K562 (cell line): ENCODE measurements around the gene CCDC159. TPM values are rescaled to one million over a fixed set of nuclear protein-coding genes. Genes with fewer than 3 reads are reported as not detected.
"Not testable (repeated sequence)": the region's sequence is repeated elsewhere in the genome, so short reads cannot be mapped to it uniquely, and the experiment has no call there.

Experiments
- ATAC-seq: fragments of 200-7000 bp; cut with Tn5 transposase; 3 replicates; pipeline ENCODE4 v1.9.1; 2020; ENCODE audit warnings: moderate library complexity
- BruUV-seq: library from RNA; stranded (reverse); fragments of 400-500 nt; replicated peaks from 2 replicates; lab custom pipeline; 2021; lab: Mats Ljungman, UMichigan
- CTCF ChIA-PET: fragments of 300-600 bp; formaldehyde crosslinking; extraction: SDS; loops from one replicate; lab custom pipeline; 2021; ENCODE audit warnings: low intra/inter-chr PET ratio; lab: Yijun Ruan, JAX
- POLR2A ChIA-PET: fragments of 300-600, 350-650 bp; sonication (Branson Sonifier 250); formaldehyde crosslinking; extraction: SDS; loops from one replicate; lab custom pipeline; 2021; ENCODE audit warnings: antibody characterized with exemption, inconsistent platforms; lab: Yijun Ruan, JAX
- DNase-seq, 4 experiments: peaks; one replicate each; pipeline versions ENCODE4 v3.0.0 to v3.0.0-alpha.2; 2011 to 2018; ENCODE audit warnings: low spot score in 3 of 4, mixed read lengths in 3 of 4; ENCODE audit errors: extremely low read depth in 1 of 4
- FAIRE-seq: peaks from 2 replicates; lab custom pipeline; 2011; peaks lifted over from hg19 to GRCh38; lab: Jason Lieb, UNC
- H2AFZ ChIP-seq: 2 replicates; pipeline ENCODE4 v1.6.0; 2011; ENCODE audit warnings: low read depth, low read length, control low read depth, inconsistent platforms
- H3K27ac ChIP-seq: fragments of 200-600 bp; 3 replicates; pipeline ENCODE4 v1.8.0; 2011; ENCODE audit warnings: low read depth, mild to moderate bottlenecking, control low read depth, inconsistent platforms, low read length, moderate library complexity, mixed read lengths; ENCODE audit errors: extremely low read depth
- H3K27me3 ChIP-seq, 2 experiments: fragments of 300-600 bp in 1 of 2; 2 replicates in 1 of 2; 3 replicates in 1 of 2; pipeline versions ENCODE4 v1.6.0 to v1.8.0; 2011; ENCODE audit warnings: inconsistent platforms in 2 of 2, low read length in 2 of 2, mild to moderate bottlenecking in 1 of 2, mixed read lengths in 1 of 2, moderate library complexity in 1 of 2; ENCODE audit not compliant: control insufficient read depth in 2 of 2, insufficient read depth in 2 of 2
- H3K36me3 ChIP-seq: fragments of 300-600 bp; 3 replicates; pipeline ENCODE4 v1.8.0; 2011; ENCODE audit warnings: mild to moderate bottlenecking, low read length, inconsistent platforms; ENCODE audit not compliant: control insufficient read depth, insufficient read depth
- H3K4me1 ChIP-seq, 2 experiments: fragments of 200-600 bp in 1 of 2; replicated peaks in 1 of 2; 2 replicates in 1 of 2; 3 replicates in 1 of 2; pipeline versions ENCODE4 v1.5.1 to v1.8.0; 2011; ENCODE audit warnings: inconsistent platforms in 2 of 2, low read length in 2 of 2, mild to moderate bottlenecking in 1 of 2, mixed read lengths in 1 of 2, moderate library complexity in 1 of 2; ENCODE audit not compliant: control insufficient read depth in 2 of 2, insufficient read depth in 2 of 2
- H3K4me2 ChIP-seq: 2 replicates; pipeline ENCODE4 v1.6.1; 2011; ENCODE audit warnings: low read length, control low read depth, inconsistent platforms, mixed read lengths; ENCODE audit not compliant: insufficient read depth
- H3K4me3 ChIP-seq: fragments of 200-600 bp; sonication (generic), shearing (Covaris generic); 2 replicates; pipeline ENCODE4 v1.5.1; 2016; ENCODE audit warnings: control low read depth, inconsistent platforms
- H3K79me2 ChIP-seq: fragments of 200-600 bp; 3 replicates; pipeline ENCODE4 v1.8.0; 2011; ENCODE audit warnings: low read length, inconsistent platforms; ENCODE audit not compliant: control insufficient read depth, insufficient read depth
- H3K9ac ChIP-seq, 2 experiments: 2 replicates each; pipeline versions ENCODE4 v1.6.0 to v1.6.1; 2011; ENCODE audit warnings: low read depth in 2 of 2, low read length in 2 of 2, control low read depth in 1 of 2, inconsistent platforms in 1 of 2, mild to moderate bottlenecking in 1 of 2, mixed read lengths in 1 of 2; ENCODE audit not compliant: insufficient read depth in 1 of 2
- H3K9me1 ChIP-seq: one replicate; pipeline ENCODE4 v1.6.0; 2011; ENCODE audit warnings: inconsistent platforms, mild to moderate bottlenecking, low read length, moderate library complexity; ENCODE audit not compliant: control insufficient read depth, insufficient read depth
- H3K9me3 ChIP-seq: replicated peaks from 2 replicates; pipeline ENCODE4 v1.5.1; 2011; ENCODE audit warnings: low read depth, low read length, inconsistent platforms; ENCODE audit not compliant: control insufficient read depth, insufficient read depth
- H4K20me1 ChIP-seq: replicated peaks from 2 replicates; pipeline ENCODE4 v1.6.1; 2011; ENCODE audit warnings: low read length, inconsistent platforms, mixed read lengths; ENCODE audit not compliant: control insufficient read depth, insufficient read depth
- GABPB1 ChIP-seq: sonication (generic); formaldehyde crosslinking; IDR thresholded peaks from 2 replicates; pipeline ENCODE4 v1.8.0; 2022; ENCODE audit warnings: mild to moderate bottlenecking, missing genetic modification reagents
- KLF16 ChIP-seq: IDR thresholded peaks from 2 replicates; pipeline ENCODE4 v1.6.1; 2016; ENCODE audit warnings: antibody characterized with exemption
- RFX1 ChIP-seq: fragments of 450-650 bp; IDR thresholded peaks from 2 replicates; pipeline ENCODE4 v1.6.1; 2016; ENCODE audit warnings: mild to moderate bottlenecking, moderate library complexity
- SMARCE1 ChIP-seq: fragments of 450-650 bp; IDR thresholded peaks from 2 replicates; pipeline ENCODE4 v1.7.1; 2016; ENCODE audit warnings: mild to moderate bottlenecking
- ZNF121 ChIP-seq: sonication (generic); formaldehyde crosslinking; conservative IDR thresholded peaks from 2 replicates; pipeline ENCODE4 v1.8.0; 2022; ENCODE audit warnings: missing genetic modification reagents
- WGBS: fragments of 100-300 bp; shearing (Covaris generic); methylation state at CpG from one replicate; pipeline ENCODE4 v1.1.6; 2016; ENCODE audit warnings: low coverage, mixed read lengths; ENCODE audit not compliant: insufficient coverage; ENCODE audit errors: missing lambda C conversion rate; 5-methylcytosine and 5-hydroxymethylcytosine counted together
- in situ Hi-C: fragments of 300-500 bp; cut with MboI; formaldehyde crosslinking; loops from 4 replicates; pipeline ENCODE4 v1.15.0; 2018; ENCODE audit warnings: inconsistent platforms, mixed read lengths
- intact Hi-C: fragments of 100-400 bp; cut with micrococcal nuclease; formaldehyde crosslinking; loops from 2 replicates; pipeline ENCODE4 v1.14.2; 2022
- polyA plus RNA-seq, 8 experiments: library from polyadenylated mRNA; depleted of rRNA in 4 of 8; stranded (reverse) in 5 of 8; unstranded in 3 of 8; fragments of >200 nt; fragmentation: Nextera tagmentation in 2 of 8; fragmentation: Illumina TruSeq in 1 of 8; extraction: Ambion mirVana in 2 of 8; extraction: Trizol in 1 of 8; gene quantifications; 2 replicates each; pipeline versions ENCODE4 v1.2.1 to v1.2.3, GENCODE V29; 2011 to 2014; ENCODE audit warnings: inconsistent platforms in 1 of 8, missing spikeins in 1 of 8
- total RNA-seq, 7 experiments: library from RNA; depleted of rRNA in 6 of 7; stranded (reverse); fragments of >200 nt in 6 of 7; fragmentation: Illumina TruSeq in 2 of 7; extraction: Trizol in 2 of 7; gene quantifications; 2 replicates each; pipeline versions ENCODE4 v1.2.1 to v1.2.3, GENCODE V29; 2011 to 2021; ENCODE audit warnings: low replicate concordance in 1 of 7
- TF ChIP-seq, protein P1 (sequence below), 2 experiments: fragments of 450-650 bp; formaldehyde crosslinking in 1 of 2; IDR thresholded peaks; 2 replicates each; pipeline versions ENCODE4 v1.4.0 to v1.6.1; 2014 to 2020; ENCODE audit warnings: mild to moderate bottlenecking in 2 of 2, borderline replicate concordance in 1 of 2, low read depth in 1 of 2

Gene CCDC159
- total and polyA plus RNA-seq, 9 of the 15 experiments (the other 6 are each of a cell fraction or from before 2014, with no cell fraction given): 0.68 to 10.1 (median 4.7) TPM

DNA sequence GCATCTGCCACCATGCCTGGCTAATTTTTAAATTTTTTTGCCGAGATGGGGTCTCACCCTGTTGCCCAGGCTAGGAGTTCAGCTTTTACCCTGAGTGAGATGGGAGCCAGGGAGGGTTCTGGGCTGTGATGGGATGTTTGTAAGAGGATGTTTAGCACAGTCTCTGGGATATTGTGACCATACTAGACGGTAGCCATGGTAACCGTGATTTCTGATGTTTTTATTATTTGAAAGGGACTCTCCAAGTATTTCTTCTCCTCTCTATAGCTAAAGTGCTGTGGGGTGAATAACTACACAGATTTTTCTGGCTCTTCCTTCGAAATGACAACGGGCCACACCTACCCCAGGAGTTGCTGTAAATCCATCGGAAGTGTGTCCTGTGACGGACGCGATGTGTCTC is 40.0 kb upstream of the CCDC159 start:
- Histone ChIP-seq H3K9me1 (no peaks in the 10 kb centered on the region), H2AFZ (no peak overlapping the region), H3K36me3 (no peaks in the 10 kb centered on the region), H3K27me3 (peaks cover 0 to 26% of the 10 kb centered on the region in 2 experiments; a peak in 1 of 5 replicates), H3K9me3 (no peaks in the 10 kb centered on the region), H3K4me2 (no peak overlapping the region), H3K9ac (no peak overlapping the region), H3K4me1 (no peaks in the 10 kb centered on the region)
- ChIA-PET POLR2A (interaction anchor here (1.0 kb wide), 1 partner anchor 12 kb away, joined by 5 read pairs; no protein-coding TSS in a partner anchor), CTCF (interaction anchor here (0.6 kb wide), 1 partner anchor 125 kb away, joined by 3 read pairs; no protein-coding TSS in a partner anchor)
- 17% methylated on average over 9 of the region's 9 CpGs for WGBS
- ATAC-seq: no peak
- no TSS peak for BruUV-seq
- TF ChIP-seq RFX1 (peak; percentile 76), GABPB1 (CRISPR knock-in tag) (no peak)
- TF ChIP-seq, all 486 proteins: peak for 1
- Histone ChIP-seq H3K27ac (no peak overlapping the region), H3K79me2 (no peaks in the 10 kb centered on the region), H3K4me3 (no peak overlapping the region), H4K20me1 (no peaks in the 10 kb centered on the region)
- intact Hi-C loops (no loop called here), in situ Hi-C loops (no loop called here)
- FAIRE-seq: no peak
- no peak for DNase-seq

- H3K27me3 ChIP-seq, in situ Hi-C loops, H3K9ac ChIP-seq, CTCF ChIA-PET, BruUV-seq, H3K9me1 ChIP-seq, DNase-seq, H3K36me3 ChIP-seq, H3K9me3 ChIP-seq, H4K20me1 ChIP-seq, H3K79me2 ChIP-seq, H2AFZ ChIP-seq, FAIRE-seq, H3K4me2 ChIP-seq, H3K4me3 ChIP-seq, intact Hi-C loops, H3K27ac ChIP-seq, ATAC-seq: not testable (repeated sequence)
- TF ChIP-seq KLF16: 0 out of 2 replicates have a peak, but pooled peaks have one; percentile 18
- peak; percentile 94 for TF ChIP-seq ZNF121
- TF ChIP-seq SMARCE1: peak; percentile 46; the same call in 1 of the 2 replicates
- TF ChIP-seq, protein P1, sequence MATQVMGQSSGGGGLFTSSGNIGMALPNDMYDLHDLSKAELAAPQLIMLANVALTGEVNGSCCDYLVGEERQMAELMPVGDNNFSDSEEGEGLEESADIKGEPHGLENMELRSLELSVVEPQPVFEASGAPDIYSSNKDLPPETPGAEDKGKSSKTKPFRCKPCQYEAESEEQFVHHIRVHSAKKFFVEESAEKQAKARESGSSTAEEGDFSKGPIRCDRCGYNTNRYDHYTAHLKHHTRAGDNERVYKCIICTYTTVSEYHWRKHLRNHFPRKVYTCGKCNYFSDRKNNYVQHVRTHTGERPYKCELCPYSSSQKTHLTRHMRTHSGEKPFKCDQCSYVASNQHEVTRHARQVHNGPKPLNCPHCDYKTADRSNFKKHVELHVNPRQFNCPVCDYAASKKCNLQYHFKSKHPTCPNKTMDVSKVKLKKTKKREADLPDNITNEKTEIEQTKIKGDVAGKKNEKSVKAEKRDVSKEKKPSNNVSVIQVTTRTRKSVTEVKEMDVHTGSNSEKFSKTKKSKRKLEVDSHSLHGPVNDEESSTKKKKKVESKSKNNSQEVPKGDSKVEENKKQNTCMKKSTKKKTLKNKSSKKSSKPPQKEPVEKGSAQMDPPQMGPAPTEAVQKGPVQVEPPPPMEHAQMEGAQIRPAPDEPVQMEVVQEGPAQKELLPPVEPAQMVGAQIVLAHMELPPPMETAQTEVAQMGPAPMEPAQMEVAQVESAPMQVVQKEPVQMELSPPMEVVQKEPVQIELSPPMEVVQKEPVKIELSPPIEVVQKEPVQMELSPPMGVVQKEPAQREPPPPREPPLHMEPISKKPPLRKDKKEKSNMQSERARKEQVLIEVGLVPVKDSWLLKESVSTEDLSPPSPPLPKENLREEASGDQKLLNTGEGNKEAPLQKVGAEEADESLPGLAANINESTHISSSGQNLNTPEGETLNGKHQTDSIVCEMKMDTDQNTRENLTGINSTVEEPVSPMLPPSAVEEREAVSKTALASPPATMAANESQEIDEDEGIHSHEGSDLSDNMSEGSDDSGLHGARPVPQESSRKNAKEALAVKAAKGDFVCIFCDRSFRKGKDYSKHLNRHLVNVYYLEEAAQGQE (IDR thresholded peaks at IDR 0.05; ENCODE audit: borderline replicate concordance): peak; percentile 44; the same call in 1 of the 2 replicates
- TF ChIP-seq, protein P1 (CRISPR knock-in tag; IDR thresholded peaks at IDR 0.05; ENCODE audit: low read depth): not testable (repeated sequence)
- H3K4me1 ChIP-seq: peaks cover 17 to 27% of the 10 kb centered on the region in 2 experiments; a peak in 4 of 5 replicates
- 71% methylated on average over 7 of the region's 9 CpGs for WGBS
- POLR2A ChIA-PET: interaction anchor here (0.5 kb wide), 1 partner anchor 1248 kb away, joined by 4 read pairs; no protein-coding TSS in a partner anchor
Measured at GRCh38 chr19:11320278-11320995, 25.9 kb upstream of the CCDC159 start.
